HS-27A (cell line): ENCODE data around the gene CCDC134.
A peak's percentile ranks its signal among the peaks of the same experiment; 100 is the strongest.

Source experiments
- DNase-seq: peaks from one replicate; pipeline ENCODE4 v3.0.0-alpha.2; 2012; ENCODE audit warnings: low read depth, missing footprints

Gene CCDC134

DNA sequence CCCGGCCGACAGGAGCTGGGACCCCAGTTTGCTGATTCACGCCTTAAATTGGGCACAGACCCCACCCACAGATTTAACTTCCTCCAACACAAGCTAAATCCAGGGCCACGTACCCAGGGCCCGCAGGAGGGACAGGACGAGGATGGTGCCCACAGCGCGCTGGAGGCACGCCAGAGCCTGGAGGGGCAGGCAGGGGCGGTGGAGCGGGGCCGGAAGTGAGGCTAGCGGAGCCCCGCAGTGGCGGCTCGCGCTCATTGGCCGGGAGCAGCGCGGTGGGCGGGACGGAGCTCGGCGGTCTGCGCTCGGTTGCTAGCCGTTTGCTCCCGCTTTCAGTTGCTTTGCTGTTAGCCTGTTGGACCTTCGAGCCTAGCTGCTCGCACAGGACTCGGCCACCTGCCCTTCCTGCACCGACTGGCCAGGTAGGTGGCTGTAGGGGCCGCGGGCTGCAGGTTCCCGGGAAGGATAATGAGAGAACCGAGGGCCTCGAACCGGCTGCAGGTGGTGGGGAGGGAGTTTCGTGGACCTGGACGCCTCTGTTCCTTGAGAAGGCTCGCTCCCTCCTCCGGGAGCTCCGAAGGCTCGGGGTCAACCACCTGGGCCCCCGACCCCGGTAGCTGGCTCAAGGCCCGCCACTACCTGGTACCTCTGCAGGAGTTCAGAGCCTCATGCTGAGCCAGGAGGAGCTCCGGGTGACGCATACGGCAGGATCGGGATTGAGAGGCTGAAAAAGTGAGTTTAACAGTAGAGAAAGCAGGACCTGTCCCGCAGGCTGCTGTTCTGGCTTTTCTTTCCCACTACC, at the start of gene CCDC134:
TSS of gene CCDC134 (plus strand) at position 332 of the 799 bp plus-strand sequence. CDS start 8,212 bp downstream, outside the sequence.
- peak; percentile 29 for DNase-seq

GRCh38 chr22:41752011-41752970, 48.2 kb upstream of the CCDC134 start:
- no peak for DNase-seq

GRCh38 chr22:41753984-41754383, 46.5 kb upstream of the CCDC134 start:
- no peak for DNase-seq

- DNase-seq: no peak
Observed at GRCh38 chr22:41757502-41757901, 43.0 kb upstream of the CCDC134 start.

DNA sequence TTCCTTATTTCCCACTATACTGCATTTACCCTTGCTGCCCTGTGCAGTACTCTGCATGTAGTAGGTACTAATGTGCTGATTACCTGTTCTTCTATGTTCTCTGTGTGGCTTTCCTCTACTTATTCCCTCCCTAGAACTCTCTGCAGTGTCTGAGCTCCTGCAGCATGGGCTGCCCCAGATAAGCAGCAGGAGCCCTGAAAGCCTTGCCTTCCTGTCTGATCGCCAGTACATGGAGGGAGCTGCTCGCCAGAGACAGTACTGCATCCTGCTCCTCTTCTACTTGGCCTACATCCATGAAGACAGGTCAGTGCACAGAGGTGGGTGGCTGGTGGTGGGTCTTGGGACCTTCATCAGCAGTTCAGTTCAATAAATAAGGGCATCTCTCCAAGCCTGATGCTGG, 42.2 kb upstream of the CCDC134 start:
- DNase-seq: no peak

GRCh38 chr22:41762980-41763779, 37.3 kb upstream of the CCDC134 start:
- DNase-seq: no peak

GRCh38 chr22:41766476-41766875, 34.0 kb upstream of the CCDC134 start:
- DNase-seq: no peak

- no peak for DNase-seq
Observed at GRCh38 chr22:41768430-41768829, 32.0 kb upstream of the CCDC134 start.

DNA sequence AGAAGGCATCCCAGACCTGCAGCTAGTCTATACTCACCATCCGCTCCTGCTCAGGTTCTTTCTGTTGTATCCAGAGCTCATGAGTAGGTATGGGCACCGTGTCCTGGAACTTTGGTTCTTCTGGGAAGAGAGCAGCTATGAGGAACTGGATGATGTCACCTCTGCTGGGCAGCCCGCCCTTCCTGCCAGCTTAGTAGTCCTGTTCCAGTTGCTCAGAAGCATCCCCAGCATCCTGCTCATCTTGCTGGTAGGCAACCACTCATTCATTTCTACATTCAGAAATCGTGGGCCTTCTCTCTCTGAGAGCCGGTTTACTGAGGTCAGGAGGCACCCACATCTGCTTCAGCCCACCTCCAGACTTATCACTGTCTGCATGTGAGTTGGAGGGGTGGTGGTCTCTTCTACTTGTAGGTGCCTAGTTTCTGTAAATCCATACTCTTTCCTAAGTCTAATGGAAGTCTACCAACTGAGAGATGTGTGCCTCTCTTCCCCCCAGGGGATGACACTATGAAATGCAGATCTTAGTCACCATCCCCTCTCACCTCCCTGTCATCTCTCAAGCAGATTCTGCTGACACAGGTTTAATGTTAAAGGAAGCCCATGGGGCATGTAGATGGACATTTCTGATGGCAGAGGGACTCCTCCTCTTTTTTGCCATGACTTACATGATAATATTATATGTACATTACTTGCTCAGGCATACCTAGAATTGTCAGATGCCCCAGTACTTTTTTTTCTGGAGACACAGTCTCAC, 29.6 kb upstream of the CCDC134 start:
- no peak for DNase-seq

GRCh38 chr22:41772198-41772597, 28.3 kb upstream of the CCDC134 start:
- no peak for DNase-seq

DNA sequence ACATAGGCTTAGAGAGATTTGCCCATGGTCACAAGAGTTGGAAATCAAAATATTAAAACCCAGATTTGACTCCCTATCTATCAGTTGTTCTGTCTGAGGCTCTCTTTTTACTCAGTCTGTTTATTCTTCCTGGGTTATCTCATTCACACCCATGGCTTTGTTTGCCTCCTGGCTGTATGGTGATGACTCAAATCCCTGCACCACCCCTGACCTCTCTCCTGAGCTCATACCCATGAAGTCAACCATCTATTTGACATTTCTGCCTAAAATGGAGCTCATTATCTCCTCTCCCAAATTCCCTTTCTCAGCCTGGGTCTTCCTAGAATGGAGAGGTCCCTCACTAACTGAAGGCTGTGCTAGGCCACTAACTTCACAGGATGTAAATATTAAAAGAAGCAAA, 27.8 kb upstream of the CCDC134 start:
- no peak for DNase-seq

DNA sequence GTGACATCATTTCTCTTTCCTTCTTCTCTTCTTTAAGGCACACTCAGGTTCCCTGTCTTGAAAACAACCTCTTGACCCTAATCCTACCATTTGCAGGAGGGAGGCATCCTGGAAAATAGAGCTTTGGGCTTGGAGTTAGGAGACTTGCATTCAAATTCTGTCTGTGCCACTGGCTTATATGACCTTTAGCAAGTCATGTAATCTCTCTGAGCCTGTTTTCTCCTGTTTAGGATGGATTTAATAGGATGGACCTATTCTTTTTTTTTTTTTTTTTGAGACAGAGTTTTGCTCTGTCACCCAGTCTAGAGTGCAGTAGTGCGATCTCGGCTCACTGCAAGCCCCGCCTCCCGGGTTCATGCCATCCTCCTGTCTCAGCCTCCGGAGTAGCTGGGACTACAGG, 25.1 kb upstream of the CCDC134 start:
- DNase-seq: no peak

DNA sequence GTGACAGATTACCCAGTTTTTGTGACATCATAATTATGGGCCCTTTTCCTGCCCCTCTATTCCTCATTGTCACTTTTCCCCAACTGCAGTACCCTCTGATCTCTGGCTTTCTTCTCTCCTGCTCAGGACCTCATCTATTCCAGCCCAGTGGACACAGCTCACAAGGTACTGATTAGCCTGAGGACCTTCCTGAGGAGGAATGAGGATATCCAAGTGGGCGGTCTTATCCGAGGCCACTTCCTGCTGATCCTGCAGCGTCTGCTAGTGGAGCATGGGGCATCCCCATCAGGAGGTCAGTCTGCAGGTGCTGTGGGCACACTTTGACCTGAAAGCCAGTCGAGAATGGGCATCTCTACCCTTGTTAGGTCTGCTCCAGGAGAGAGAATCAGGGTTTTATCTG, 24.5 kb upstream of the CCDC134 start:
- DNase-seq: no peak

DNA sequence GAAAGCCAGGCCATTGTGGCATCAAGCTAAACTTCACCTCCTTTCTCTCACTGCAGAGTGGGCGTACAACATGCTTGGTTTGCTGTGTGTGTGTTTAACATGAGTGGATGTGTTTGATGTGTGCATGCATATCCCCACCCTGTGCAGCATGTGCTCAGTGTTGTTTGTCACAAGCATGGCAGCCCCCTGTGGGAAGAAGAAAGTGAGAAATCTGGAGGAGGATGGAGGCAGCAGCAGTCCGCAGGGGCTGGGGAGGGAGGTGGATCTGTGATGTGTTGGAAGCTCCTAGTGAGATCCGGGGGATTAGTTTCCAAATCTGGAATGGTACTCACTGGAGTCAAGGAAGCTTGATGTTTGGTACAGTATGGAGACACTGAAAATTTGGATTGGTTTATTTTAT, 24.1 kb upstream of the CCDC134 start:
- no peak for DNase-seq

DNA sequence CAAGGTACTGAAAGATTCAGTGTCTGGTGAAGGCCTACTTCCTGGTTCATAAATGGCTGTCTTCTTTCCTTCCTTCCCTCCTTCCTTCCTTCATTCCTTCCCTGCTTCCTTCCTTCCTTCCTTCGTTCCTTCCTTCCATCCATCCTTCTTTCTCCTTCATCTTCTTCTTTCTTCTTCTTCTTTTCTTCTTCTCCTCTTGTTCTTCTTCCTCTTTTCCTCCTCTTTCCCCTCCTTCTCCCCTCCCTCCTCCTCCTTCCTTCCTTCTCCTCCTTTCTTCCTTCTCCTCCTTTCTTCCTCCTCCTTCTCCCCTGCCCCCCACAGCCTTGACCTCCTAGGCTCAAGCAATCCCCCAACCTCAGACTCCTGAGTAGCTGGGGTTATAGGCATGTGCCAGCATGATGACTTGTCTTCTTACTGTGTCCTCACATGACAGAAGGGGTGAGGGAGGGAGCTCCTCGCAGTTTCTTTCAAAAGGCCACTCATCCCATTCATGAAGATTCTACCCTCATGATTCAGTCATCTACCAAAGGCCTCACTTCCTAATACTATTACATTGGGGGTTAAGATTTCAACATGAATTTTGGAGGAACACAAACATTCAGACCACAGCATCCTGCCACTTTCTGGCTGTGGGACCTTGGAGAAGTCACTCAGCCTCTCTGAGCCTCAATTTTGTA, 22.6 kb upstream of the CCDC134 start:
- no peak for DNase-seq

GRCh38 chr22:41779929-41780505, 20.5 kb upstream of the CCDC134 start:
- DNase-seq: no peak

GRCh38 chr22:41780746-41781505, 19.6 kb upstream of the CCDC134 start:
- DNase-seq: no peak

DNA sequence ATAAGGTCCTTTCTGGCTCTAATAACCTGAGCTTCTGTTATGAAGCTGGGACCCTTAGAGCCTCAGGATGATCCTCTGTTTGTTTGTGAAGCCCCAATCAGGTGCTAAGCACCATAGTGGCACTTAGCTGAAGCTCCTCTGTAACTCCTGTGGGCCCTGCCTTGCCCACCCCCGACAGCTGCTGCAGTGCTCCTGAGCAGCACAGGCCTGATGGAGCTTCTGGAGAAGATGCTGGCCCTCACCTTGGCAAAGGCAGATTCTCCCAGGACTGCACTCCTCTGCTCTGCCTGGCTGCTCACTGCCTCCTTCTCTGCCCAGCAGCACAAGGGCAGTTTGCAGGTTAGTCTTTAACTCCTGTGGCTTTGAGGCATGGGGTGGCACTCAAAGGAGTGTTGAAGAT, 19.0 kb upstream of the CCDC134 start:
- DNase-seq: no peak

DNA sequence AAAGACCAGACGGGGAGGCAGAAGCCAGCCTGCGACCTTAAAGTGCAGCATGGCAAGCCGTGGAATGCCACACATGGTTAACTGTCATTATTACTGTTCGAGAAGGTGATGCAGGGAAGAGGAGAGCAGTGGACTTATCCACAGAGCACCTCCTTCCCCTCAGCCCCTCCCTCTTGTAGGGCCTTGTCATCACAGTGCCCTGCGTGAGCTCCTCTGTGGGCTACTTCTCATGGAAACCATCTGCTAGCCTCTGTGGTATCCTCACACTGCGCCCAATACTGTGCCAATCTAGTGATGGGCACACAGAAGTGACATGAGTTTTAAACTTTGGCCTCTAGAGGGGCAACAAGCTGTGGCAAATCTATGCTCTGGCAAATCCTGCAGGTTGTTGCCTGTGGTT, 18.2 kb upstream of the CCDC134 start:
- DNase-seq: no peak

GRCh38 chr22:41782751-41783150, 17.7 kb upstream of the CCDC134 start:
- DNase-seq: no peak
